K562 (cell line): ENCODE measurements around the gene OR5A1.

Experiments
- CTCF ChIP-seq, 3 experiments: IDR thresholded peaks in 2 of 3; conservative IDR thresholded peaks in 1 of 3; 2 replicates each; pipeline ENCODE4 v1.5.1; 2011 to 2012; ENCODE audit warnings: low read length in 3 of 3, mild to moderate bottlenecking in 3 of 3, control low read depth in 2 of 3, improper control_type of control experiment in 1 of 3, inconsistent platforms in 1 of 3, low read depth in 1 of 3, mixed read lengths in 1 of 3, moderate library complexity in 1 of 3; ENCODE audit not compliant: insufficient read depth in 2 of 3
- RCOR1 ChIP-seq, 2 experiments: IDR thresholded peaks; 2 replicates each; pipeline ENCODE4 v1.6.1; 2012; ENCODE audit warnings: low read depth in 2 of 2, low read length in 2 of 2, borderline replicate concordance in 1 of 2, improper control_type of control experiment in 1 of 2
- ZEB2 ChIP-seq: fragments of 450-650 bp; IDR thresholded peaks from 2 replicates; pipeline ENCODE4 v1.6.1; 2016
- TF ChIP-seq, protein P1 (sequence below): sonication (generic); formaldehyde crosslinking; IDR thresholded peaks from 2 replicates; pipeline ENCODE4 v1.8.0; 2023; ENCODE audit warnings: missing genetic modification reagents, mild to moderate bottlenecking, borderline replicate concordance

DNA sequence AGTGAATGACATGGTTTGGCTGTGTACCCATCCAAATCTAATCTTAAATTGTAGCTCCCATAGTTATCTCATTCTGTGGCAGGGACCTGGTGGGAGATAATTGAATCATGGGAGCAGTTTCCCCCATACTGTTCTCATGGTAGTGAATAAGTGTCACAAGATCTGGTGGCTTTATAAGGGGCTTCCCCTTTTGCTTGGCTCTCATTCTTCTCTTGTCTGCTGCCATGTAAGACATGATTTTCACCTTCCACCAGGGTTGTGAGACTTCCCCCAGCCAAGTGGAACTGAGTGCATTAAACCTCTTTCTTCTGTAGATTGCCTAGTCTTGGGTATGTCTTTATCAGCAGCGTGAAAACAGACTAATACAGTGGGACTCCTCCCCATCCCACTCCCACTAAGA, 21.2 kb upstream of the OR5A1 start:
- TF ChIP-seq, protein P1, sequence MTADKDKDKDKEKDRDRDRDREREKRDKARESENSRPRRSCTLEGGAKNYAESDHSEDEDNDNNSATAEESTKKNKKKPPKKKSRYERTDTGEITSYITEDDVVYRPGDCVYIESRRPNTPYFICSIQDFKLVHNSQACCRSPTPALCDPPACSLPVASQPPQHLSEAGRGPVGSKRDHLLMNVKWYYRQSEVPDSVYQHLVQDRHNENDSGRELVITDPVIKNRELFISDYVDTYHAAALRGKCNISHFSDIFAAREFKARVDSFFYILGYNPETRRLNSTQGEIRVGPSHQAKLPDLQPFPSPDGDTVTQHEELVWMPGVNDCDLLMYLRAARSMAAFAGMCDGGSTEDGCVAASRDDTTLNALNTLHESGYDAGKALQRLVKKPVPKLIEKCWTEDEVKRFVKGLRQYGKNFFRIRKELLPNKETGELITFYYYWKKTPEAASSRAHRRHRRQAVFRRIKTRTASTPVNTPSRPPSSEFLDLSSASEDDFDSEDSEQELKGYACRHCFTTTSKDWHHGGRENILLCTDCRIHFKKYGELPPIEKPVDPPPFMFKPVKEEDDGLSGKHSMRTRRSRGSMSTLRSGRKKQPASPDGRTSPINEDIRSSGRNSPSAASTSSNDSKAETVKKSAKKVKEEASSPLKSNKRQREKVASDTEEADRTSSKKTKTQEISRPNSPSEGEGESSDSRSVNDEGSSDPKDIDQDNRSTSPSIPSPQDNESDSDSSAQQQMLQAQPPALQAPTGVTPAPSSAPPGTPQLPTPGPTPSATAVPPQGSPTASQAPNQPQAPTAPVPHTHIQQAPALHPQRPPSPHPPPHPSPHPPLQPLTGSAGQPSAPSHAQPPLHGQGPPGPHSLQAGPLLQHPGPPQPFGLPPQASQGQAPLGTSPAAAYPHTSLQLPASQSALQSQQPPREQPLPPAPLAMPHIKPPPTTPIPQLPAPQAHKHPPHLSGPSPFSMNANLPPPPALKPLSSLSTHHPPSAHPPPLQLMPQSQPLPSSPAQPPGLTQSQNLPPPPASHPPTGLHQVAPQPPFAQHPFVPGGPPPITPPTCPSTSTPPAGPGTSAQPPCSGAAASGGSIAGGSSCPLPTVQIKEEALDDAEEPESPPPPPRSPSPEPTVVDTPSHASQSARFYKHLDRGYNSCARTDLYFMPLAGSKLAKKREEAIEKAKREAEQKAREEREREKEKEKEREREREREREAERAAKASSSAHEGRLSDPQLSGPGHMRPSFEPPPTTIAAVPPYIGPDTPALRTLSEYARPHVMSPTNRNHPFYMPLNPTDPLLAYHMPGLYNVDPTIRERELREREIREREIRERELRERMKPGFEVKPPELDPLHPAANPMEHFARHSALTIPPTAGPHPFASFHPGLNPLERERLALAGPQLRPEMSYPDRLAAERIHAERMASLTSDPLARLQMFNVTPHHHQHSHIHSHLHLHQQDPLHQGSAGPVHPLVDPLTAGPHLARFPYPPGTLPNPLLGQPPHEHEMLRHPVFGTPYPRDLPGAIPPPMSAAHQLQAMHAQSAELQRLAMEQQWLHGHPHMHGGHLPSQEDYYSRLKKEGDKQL (CRISPR knock-in tag) = no peak
- TF ChIP-seq ZEB2 = no peak
- no peak for TF ChIP-seq CTCF (IDR thresholded peaks at IDR 0.05 in 2 of 3, conservative IDR thresholded peaks at IDR 0.05 in 1 of 3; ENCODE audit: insufficient read depth in 2 of 3, low read depth in 1 of 3, low read length in 3 of 3)
- TF ChIP-seq RCOR1 (IDR thresholded peaks at IDR 0.05; ENCODE audit: borderline replicate concordance in 1 of 2, low read depth in 2 of 2, low read length in 2 of 2) = no peak
